ENCODE measurements around the gene CFAP251. TPM values are rescaled to one million over a fixed set of nuclear protein-coding genes. Genes with fewer than 3 reads are reported as not detected.

CFAP251 gene
- total and polyA plus RNA-seq, 2 of the 8 experiments (the other 6 are each of a cell fraction or from before 2014, with no cell fraction given), result 1.8 to 2.9 TPM

DNA sequence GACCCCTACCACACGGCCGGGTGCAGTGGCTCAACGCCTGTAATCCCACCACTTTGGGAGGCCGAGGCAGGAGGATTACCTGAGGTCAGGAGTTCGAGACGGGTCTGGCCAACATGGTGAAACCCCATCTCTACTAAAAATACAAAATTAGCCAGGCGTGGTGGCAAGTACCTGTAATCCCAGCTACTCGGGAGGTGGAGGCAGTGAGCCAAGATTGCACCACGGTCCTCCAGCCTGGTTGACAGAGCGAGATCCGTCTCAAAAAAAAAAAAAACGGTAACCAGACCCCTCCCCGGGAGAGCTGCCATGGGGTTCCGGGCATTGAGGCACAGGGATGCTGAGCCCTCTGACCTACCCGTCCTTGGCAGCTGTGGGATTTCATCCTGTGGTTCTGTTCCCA lies 125.1 kb downstream of the CFAP251 start:
- H2BK5ac ChIP-seq (ENCODE audit: low read depth, low read length), result no peak overlapping the region
- no peak overlapping the region for H2AFZ ChIP-seq (ENCODE audit: low read length)
- H3K79me2 ChIP-seq (ENCODE audit: control insufficient read depth in 1 of 2, insufficient read depth in 2 of 2, low read length in 2 of 2), result no peaks in the 10 kb centered on the region
- no peak overlapping the region for H3K18ac ChIP-seq (ENCODE audit: extremely low read depth, low read length)
- H4K5ac ChIP-seq (ENCODE audit: insufficient read length, low read depth, low read length), result no peak overlapping the region
- no peak overlapping the region for H3K4ac ChIP-seq (replicated peaks; ENCODE audit: insufficient read length, low read depth, low read length)
- no peak overlapping the region for H3K4me3 ChIP-seq (ENCODE audit: extremely low read depth in 1 of 4, insufficient read depth in 2 of 4, low read depth in 3 of 4, low read length in 4 of 4)
- H4K20me1 ChIP-seq (replicated peaks in 1 of 2; ENCODE audit: control insufficient read depth in 1 of 2, insufficient read depth in 2 of 2, low read length in 2 of 2), result peaks cover 0 to 2% of the 10 kb centered on the region in 2 experiments
- H3K23ac ChIP-seq (ENCODE audit: insufficient read length), result no peak overlapping the region
- ChIA-PET CTCF (ENCODE audit: partially characterized antibody) (interaction anchor here (1.1 to 3.3 kb wide), 5 partner anchors 11 to 147 kb away, joined by 3 to 18 read pairs (median 5); no protein-coding TSS in a partner anchor), POLR2A (ENCODE audit: partially characterized antibody) (interaction anchor here (0.6 to 1.3 kb wide), 2 partner anchors 11 to 18 kb away, joined by 3 to 4 read pairs; no protein-coding TSS in a partner anchor)
- no peaks in the 10 kb centered on the region for H3K27me3 ChIP-seq (replicated peaks in 1 of 4; ENCODE audit: control insufficient read depth in 3 of 4, extremely low read depth in 1 of 4, insufficient read depth in 3 of 4, low read length in 3 of 4)
- no peak overlapping the region for H3K56ac ChIP-seq (replicated peaks; ENCODE audit: insufficient read length, low read depth, low read length)
- 93% methylated on average over 15 of the region's 15 CpGs; no CpG with 5 or more reads in 1 of the 2 experiments for WGBS, 2 experiments (ENCODE audit: extremely low coverage in 1 of 2, insufficient coverage in 1 of 2, insufficient read length in 1 of 2, insufficient replicate concordance in 2 of 2, low coverage in 1 of 2, low lambda C conversion rate in 2 of 2, missing lambda C conversion rate in 1 of 2)
- TF ChIP-seq POLR2A (IDR thresholded peaks at IDR 0.05; ENCODE audit: control extremely low read depth in 1 of 2, low read depth in 2 of 2, low read length in 2 of 2), result no peak
- H4K8ac ChIP-seq (ENCODE audit: extremely low read depth, insufficient read depth, low read length), result no peak overlapping the region
- H3K4me2 ChIP-seq (ENCODE audit: insufficient read depth in 1 of 2, low read depth in 2 of 2, low read length in 2 of 2), result no peak overlapping the region
- no peak overlapping the region for H3K27ac ChIP-seq (ENCODE audit: low read depth, low read length)
- H2BK12ac ChIP-seq (ENCODE audit: low read depth, low read length), result no peak overlapping the region
- peaks cover 6 to 32% (median 19%) of the 10 kb centered on the region in 4 experiments for H3K36me3 ChIP-seq (ENCODE audit: control insufficient read depth in 2 of 4, insufficient read depth in 4 of 4, low read length in 3 of 4)
- no peak overlapping the region for H3K9ac ChIP-seq (replicated peaks in 1 of 4; ENCODE audit: extremely low read depth in 1 of 4, low read depth in 3 of 4, low read length in 3 of 4)
- H2BK15ac ChIP-seq (ENCODE audit: low read length), result no peak overlapping the region
- FAIRE-seq (no peak), DNase-seq (ENCODE audit: low read depth in 1 of 2, low spot score in 2 of 2) (no peak)
- no peak overlapping the region for H2BK20ac ChIP-seq (ENCODE audit: low read length)
- H3K14ac ChIP-seq (ENCODE audit: insufficient read length), result no peak overlapping the region
- H2AK5ac ChIP-seq (ENCODE audit: low read depth, low read length), result no peak overlapping the region
- no peaks in the 10 kb centered on the region for H3K23me2 ChIP-seq (ENCODE audit: low read depth, low read length)
- H3K4me1 ChIP-seq (replicated peaks in 1 of 4; ENCODE audit: control insufficient read depth in 3 of 4, insufficient read depth in 4 of 4, low read length in 3 of 4), result no peaks in the 10 kb centered on the region
- H3K79me1 ChIP-seq (ENCODE audit: low read depth, low read length), result no peaks in the 10 kb centered on the region
- H4K91ac ChIP-seq (replicated peaks; ENCODE audit: insufficient read length, low read length), result no peak overlapping the region
- peaks cover 8 to 16% of the 10 kb centered on the region in 2 experiments; a peak in 3 of 4 replicates for H3K9me3 ChIP-seq (ENCODE audit: insufficient read depth in 2 of 2, low read depth in 1 of 2, low read length in 1 of 2)
- H2BK120ac ChIP-seq (replicated peaks; ENCODE audit: low read depth, low read length), result no peak overlapping the region

Data from H1 (cell line).